H7 (cell line): ENCODE data around the gene GPI. TPM values are rescaled to one million over a fixed set of nuclear protein-coding genes. Genes with fewer than 3 reads are reported as not detected.
A peak's percentile ranks its signal among the peaks of the same experiment; 100 is the strongest.
"Not testable (repeated sequence)": the region's sequence is repeated elsewhere in the genome, so short reads cannot be mapped to it uniquely, and the experiment has no call there.

Experiments used
- DNase-seq: peaks from one replicate; pipeline ENCODE4 v3.0.0; 2012
- H3K27me3 ChIP-seq: 2 replicates; pipeline ENCODE4 v1.6.0; 2011; ENCODE audit warnings: mild to moderate bottlenecking, low read length; ENCODE audit not compliant: control insufficient read depth, insufficient read depth
- H3K36me3 ChIP-seq: replicated peaks from 2 replicates; pipeline ENCODE4 v1.5.1; 2011; ENCODE audit warnings: low read length; ENCODE audit not compliant: control insufficient read depth, insufficient read depth
- H3K4me3 ChIP-seq: 2 replicates; pipeline ENCODE4 v1.5.1; 2011; ENCODE audit warnings: low read depth, mild to moderate bottlenecking, control low read depth, low read length, moderate library complexity; ENCODE audit not compliant: insufficient read depth
- total RNA-seq: library from RNA; depleted of rRNA; stranded (reverse); fragments of >200 nt; shearing (Covaris generic); gene quantifications from 2 replicates; pipeline ENCODE4 v1.2.3, GENCODE V29; 2014

GPI gene
- total RNA-seq, 1 experiment from 2014 or later: 192 TPM

GRCh38 chr19:34330116-34330515 lies 34.9 kb upstream of the GPI start:
- DNase-seq: no peak
- H3K4me3 ChIP-seq: no peak overlapping the region
- peaks cover 7% of the 10 kb centered on the region for H3K36me3 ChIP-seq
- H3K27me3 ChIP-seq: no peaks in the 10 kb centered on the region

GRCh38 chr19:34330596-34330995 lies 34.4 kb upstream of the GPI start:
- H3K4me3 ChIP-seq, H3K27me3 ChIP-seq, H3K36me3 ChIP-seq, DNase-seq: not testable (repeated sequence)

DNA sequence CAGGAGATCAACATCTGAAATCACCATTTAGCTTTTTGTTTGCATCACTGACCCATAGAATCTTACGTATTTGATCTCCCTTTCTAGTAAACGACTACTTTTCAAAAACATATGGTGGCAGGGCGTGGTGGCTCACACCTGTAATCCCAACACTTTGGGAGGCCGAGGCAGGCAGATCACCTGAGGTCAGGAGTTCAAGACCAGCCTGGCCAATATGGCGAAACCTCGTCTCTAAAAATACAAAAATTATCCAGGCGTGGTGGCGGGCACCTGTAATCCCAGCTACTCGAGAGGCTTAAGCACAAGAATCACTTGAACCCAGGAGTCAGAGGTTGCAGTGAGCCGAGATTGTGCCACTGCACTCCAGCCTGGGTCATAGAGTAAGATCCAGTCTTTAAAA lies 33.4 kb upstream of the GPI start:
- not testable (repeated sequence) for H3K36me3 ChIP-seq, H3K4me3 ChIP-seq, DNase-seq

DNA sequence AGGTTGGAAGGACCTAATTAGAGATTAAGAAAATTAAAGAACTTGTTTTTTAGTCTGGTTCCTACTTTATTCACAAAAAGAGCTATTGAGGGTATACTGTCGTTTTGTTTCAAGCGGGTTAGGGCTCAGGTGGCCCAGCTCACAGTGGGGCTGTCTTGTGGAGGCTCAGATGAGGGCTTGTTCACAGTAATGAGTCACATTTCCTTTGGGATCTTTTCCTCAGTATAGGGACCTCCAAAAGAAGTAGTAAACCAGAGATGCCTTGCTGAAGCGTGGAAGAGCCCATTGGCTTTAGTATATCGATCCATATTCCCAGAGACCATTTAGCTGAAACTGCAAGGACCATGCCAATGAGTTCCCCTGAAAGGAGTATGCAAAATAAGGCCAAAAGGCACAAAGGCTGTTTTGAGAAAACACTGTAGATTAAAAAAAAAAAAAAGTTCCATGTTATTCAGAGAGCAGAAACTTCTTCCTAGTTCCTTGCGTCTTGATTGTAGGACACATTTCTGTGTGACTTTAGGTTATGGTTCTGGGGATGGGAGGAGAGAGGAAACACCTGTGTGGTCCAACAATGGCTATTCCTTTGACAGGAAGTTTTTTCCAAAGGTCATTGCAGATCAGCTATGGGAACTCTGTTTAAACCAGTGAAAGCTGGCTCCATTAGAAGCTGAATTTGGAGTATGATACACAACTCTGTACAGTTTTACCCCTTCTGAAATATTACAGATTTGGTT lies 32.8 kb upstream of the GPI start:
- DNase-seq: peak; percentile 4
- Histone ChIP-seq H3K4me3 (no peak overlapping the region), H3K27me3 (no peaks in the 10 kb centered on the region), H3K36me3 (peaks cover 7% of the 10 kb centered on the region)

More for the DNA sequence above, 33.4 kb upstream of the GPI start:
- not testable (repeated sequence) for H3K27me3 ChIP-seq

DNA sequence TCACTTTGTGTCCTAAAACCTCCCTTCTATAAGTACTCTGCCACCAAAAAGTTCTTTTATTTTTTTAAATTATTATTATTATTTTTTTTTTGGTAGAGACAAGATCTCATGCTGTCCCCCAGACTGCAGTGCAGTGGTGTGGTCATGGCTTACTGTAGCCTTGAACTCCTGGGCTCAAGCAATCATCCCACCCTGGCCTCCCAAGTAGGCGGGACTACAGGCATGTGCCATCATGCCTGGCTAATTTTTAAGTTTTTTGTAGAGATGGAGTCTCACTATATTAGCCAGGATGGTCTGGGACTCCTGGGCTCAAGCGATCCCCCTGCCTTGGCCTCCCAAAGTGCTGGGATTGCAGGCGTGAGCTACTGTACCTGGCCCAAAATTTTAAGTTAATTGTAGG lies 29.1 kb upstream of the GPI start:
- H3K27me3 ChIP-seq: no peaks in the 10 kb centered on the region
- peaks cover 9% of the 10 kb centered on the region for H3K36me3 ChIP-seq
- DNase-seq: no peak
- H3K4me3 ChIP-seq: no peak overlapping the region

- Histone ChIP-seq H3K36me3 (peaks cover 14% of the 10 kb centered on the region), H3K27me3 (no peaks in the 10 kb centered on the region), H3K4me3 (no peak overlapping the region)
- peak; percentile 55 for DNase-seq
Observed at GRCh38 chr19:34336781-34337271, 28.2 kb upstream of the GPI start.

DNA sequence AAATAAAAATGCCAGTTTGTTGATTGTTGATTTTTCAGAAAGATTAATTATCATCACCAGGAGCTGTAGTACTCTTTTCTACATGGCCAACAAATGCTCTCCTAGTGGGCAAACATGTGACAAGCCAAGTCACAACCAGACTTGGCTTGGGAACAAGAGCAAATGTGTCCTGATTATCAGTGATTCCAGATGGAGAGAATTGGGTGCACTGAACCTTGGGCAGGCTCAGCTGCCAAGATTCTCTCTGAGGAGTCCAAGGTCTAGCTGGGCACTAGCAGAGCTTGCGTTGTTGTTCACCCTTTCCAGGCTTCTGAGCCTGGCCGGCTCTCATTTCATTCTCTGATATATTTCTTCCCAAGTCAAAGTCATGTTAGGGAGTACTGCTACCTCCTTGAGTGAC lies 27.3 kb upstream of the GPI start:
- H3K36me3 ChIP-seq: peaks cover 16% of the 10 kb centered on the region

DNA sequence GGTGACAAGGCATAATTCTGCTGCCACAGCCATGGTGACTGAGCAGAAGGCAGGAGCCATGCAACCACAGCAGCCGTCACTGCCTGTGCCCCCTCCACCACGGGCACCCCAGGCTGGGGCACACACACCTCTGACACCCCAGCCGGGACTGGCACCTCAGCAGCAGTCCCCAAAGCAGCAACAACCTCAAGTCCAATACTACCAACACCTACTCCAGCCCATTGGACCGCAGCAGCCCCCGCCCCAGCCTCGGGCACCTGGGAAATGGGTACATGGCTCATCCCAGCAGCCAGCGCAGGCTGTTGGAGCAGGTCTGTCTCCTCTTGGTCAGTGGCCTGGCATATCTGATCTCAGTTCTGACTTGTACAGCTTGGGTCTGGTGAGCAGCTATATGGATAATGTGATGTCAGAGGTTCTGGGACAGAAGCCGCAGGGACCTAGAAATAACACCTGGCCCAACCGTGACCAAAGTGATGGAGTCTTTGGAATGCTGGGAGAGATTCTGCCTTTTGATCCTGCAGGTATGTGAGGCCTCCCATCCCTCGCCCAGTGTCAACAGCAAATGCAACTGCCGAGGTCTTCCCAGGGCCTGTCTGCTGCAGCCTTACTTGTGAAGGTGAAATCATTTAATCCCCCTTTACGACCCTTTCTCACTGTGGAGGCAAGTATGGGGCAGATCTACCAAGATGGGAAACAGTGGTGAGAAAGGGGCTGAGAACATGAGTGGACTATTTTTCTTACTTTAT lies 22.9 kb upstream of the GPI start:
- no peaks in the 10 kb centered on the region for H3K27me3 ChIP-seq
- H3K36me3 ChIP-seq: peaks cover 14% of the 10 kb centered on the region
- no peak for DNase-seq
- no peak overlapping the region for H3K4me3 ChIP-seq

More for the DNA sequence above, 27.3 kb upstream of the GPI start:
- no peak overlapping the region for H3K4me3 ChIP-seq
- DNase-seq: no peak
- H3K27me3 ChIP-seq: no peaks in the 10 kb centered on the region

- Histone ChIP-seq H3K36me3 (peaks cover 14% of the 10 kb centered on the region), H3K4me3 (no peak overlapping the region), H3K27me3 (no peaks in the 10 kb centered on the region)
- DNase-seq: no peak
Observed at GRCh38 chr19:34343751-34344150, 21.2 kb upstream of the GPI start.

GRCh38 chr19:34345947-34346351 lies 19.0 kb upstream of the GPI start:
- no peaks in the 10 kb centered on the region for H3K27me3 ChIP-seq
- H3K36me3 ChIP-seq: peaks cover 9% of the 10 kb centered on the region
- no peak overlapping the region for H3K4me3 ChIP-seq
- peak; percentile 96 for DNase-seq

DNA sequence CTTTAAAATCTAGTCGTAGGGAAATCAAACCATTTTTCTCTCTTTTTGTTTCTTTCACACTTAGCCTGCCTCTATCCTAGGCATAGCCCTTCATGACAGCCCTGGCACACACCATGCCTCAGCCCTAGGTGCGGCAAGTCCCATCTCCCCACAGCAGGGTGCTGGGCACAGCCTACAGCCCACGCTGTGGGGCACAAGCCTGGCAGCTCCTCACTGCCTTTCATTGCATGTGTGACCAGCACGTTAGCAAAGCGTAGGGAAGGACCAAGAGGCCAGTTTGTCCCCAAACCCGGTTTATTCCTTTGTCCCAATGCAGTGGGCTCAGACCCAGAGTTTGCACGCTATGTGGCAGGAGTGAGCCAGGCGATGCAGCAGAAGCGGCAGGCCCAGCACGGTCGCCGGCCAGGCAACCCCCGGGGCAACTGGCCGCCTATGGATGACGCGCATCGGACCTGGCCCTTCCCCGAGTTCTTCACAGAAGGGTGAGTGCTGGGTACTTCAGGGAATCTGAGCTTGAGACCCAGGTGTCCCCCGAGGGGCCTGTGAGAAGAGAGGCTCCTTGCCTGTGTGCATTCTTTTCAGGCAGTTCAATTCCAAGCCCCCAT lies 17.3 kb upstream of the GPI start:
- Histone ChIP-seq H3K4me3 (no peak overlapping the region), H3K27me3 (no peaks in the 10 kb centered on the region), H3K36me3 (peaks cover 1% of the 10 kb centered on the region)
- DNase-seq: no peak

DNA sequence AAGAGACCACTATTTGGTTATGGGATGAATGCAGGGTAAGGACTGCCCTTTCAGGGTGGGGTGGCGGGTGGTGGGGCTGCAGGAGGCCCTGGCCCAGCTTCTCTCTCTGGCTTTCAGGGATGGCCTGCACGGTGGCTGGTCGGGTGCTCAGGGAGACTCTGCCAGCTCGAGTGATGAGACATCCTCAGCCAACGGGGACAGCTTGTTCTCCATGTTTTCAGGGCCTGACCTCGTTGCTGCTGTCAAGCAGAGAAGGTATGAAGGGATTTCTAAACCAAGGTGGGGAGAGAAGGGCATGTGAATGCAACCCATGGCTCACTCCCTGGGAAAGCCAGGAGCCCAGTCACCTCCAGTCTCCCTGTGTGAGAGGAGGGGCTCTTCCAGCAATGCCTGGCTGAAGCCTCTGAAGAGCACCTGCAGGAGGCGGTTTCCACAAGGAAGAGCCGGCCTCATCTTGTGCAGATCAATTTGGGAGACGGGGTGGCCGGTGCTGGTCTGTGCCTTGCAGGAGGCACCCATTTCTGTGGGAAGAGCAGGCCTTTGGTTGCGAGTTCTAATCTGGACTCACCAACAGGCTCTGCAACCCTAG lies 16.0 kb upstream of the GPI start:
- Histone ChIP-seq H3K4me3 (no peak overlapping the region), H3K36me3 (peaks cover 5% of the 10 kb centered on the region), H3K27me3 (no peaks in the 10 kb centered on the region)
- DNase-seq: no peak

- H3K27me3 ChIP-seq: no peaks in the 10 kb centered on the region
- peaks cover 5% of the 10 kb centered on the region for H3K36me3 ChIP-seq
- DNase-seq: no peak
- no peak overlapping the region for H3K4me3 ChIP-seq
Observed at GRCh38 chr19:34350161-34350561, 14.8 kb upstream of the GPI start.

- H3K27me3 ChIP-seq: no peaks in the 10 kb centered on the region
Observed at GRCh38 chr19:34351382-34351826, 13.6 kb upstream of the GPI start.

More at GRCh38 chr19:34351382-34351826, 13.6 kb upstream of the GPI start:
- no peak for DNase-seq
- no peak overlapping the region for H3K4me3 ChIP-seq
- peaks cover 5% of the 10 kb centered on the region for H3K36me3 ChIP-seq
